Lower leg skin (tissue), 4 donors: ENCODE measurements around the gene LSM5. TPM values are rescaled to one million over a fixed set of nuclear protein-coding genes. Genes with fewer than 3 reads are reported as not detected.
"Not testable (repeated sequence)": the region's sequence is repeated elsewhere in the genome, so short reads cannot be mapped to it uniquely, and the experiment has no call there.

Experiments
- DNase-seq, 2 donors: peaks; one replicate each; pipeline ENCODE4 v3.0.0-alpha.2; 2019; ENCODE audit warnings: low spot score in 2 of 2
- H3K4me3 ChIP-seq: fragments of 200-600 bp; sonication (generic); 2 replicates; pipeline ENCODE4 v1.5.1; 2017; ENCODE audit warnings: mild to moderate bottlenecking, low read depth; ENCODE audit not compliant: poor library complexity, severe bottlenecking
- CTCF ChIP-seq, 3 donors: fragments of 450-650 bp; IDR thresholded peaks; one replicate each; pipeline ENCODE4 v1.5.1; 2016; ENCODE audit warnings: antibody characterized with exemption in 3 of 3, mild to moderate bottlenecking in 3 of 3, moderate library complexity in 2 of 3
- POLR2A ChIP-seq, 2 donors: fragments of 450-650 bp; IDR thresholded peaks; one replicate each; pipeline ENCODE4 v1.6.1; 2016 to 2017; ENCODE audit warnings: antibody characterized with exemption in 2 of 2, mild to moderate bottlenecking in 1 of 2, moderate library complexity in 1 of 2
- WGBS, 2 donors: methylation state at CpG; one replicate each; pipeline ENCODE4 v1.1.5; 2018; 5-methylcytosine and 5-hydroxymethylcytosine counted together
- intact Hi-C: fragments of 100-400 bp; cut with DNase I; formaldehyde crosslinking; loops from one replicate; pipeline ENCODE4 v1.15.0; 2023; ENCODE audit warnings: low total_unique reads
- total RNA-seq, 4 donors: library from RNA; depleted of rRNA; stranded (reverse); fragments of >200 nt; gene quantifications; one replicate each; pipeline ENCODE4 v1.1.0, GENCODE V29; 2016

LSM5 gene
- total RNA-seq, 4 donors from 2014 or later, result 10.7 to 15.0 (median 12.4) TPM

GRCh38 chr7:32472015-32472414 lies 18.2 kb downstream of the LSM5 start:
- WGBS, 2 donors, result 95% methylated on average over 9 of the region's 9 CpGs
- TF ChIP-seq CTCF (IDR thresholded peaks at IDR 0.05) (no peak), POLR2A (IDR thresholded peaks at IDR 0.05) (no peak)
- peak in 1 of 2 donors; percentile 74 for DNase-seq
- intact Hi-C loops, result no loop called here
- no peak overlapping the region for H3K4me3 ChIP-seq

GRCh38 chr7:32470871-32471270 lies 19.3 kb downstream of the LSM5 start:
- TF ChIP-seq CTCF (IDR thresholded peaks at IDR 0.05) (no peak), POLR2A (IDR thresholded peaks at IDR 0.05) (no peak)
- H3K4me3 ChIP-seq, result no peak overlapping the region
- DNase-seq, result peak in 1 of 2 donors; percentile 6
- intact Hi-C loops, result no loop called here
- WGBS, 2 donors, result 56 to 80% methylated on average over 5 of the region's 5 CpGs

GRCh38 chr7:32470004-32470403 lies 20.2 kb downstream of the LSM5 start:
- H3K4me3 ChIP-seq, DNase-seq, intact Hi-C loops: not testable (repeated sequence)
- WGBS, 2 donors, result 88 to 100% methylated on average over 1 of the region's 2 CpGs

GRCh38 chr7:32464641-32465416 lies 25.4 kb downstream of the LSM5 start:
- H3K4me3 ChIP-seq, intact Hi-C loops: not testable (repeated sequence)
- DNase-seq, result peak in 1 of 2 donors; percentile 9
- 69 to 90% methylated on average over 17 to 23 of the region's 30 CpGs for WGBS, 2 donors

GRCh38 chr7:32462977-32463376 lies 27.2 kb downstream of the LSM5 start:
- TF ChIP-seq POLR2A (IDR thresholded peaks at IDR 0.05) (no peak), CTCF (IDR thresholded peaks at IDR 0.05) (no peak)
- intact Hi-C loops, result no loop called here

GRCh38 chr7:32462451-32462850 lies 27.7 kb downstream of the LSM5 start:
- intact Hi-C loops, result no loop called here
- DNase-seq, result peak in 1 of 2 donors; percentile 37
- H3K4me3 ChIP-seq, result no peak overlapping the region
- TF ChIP-seq POLR2A (IDR thresholded peaks at IDR 0.05), result no peak
- TF ChIP-seq CTCF (IDR thresholded peaks at IDR 0.05), result no peak

More at GRCh38 chr7:32462977-32463376, 27.2 kb downstream of the LSM5 start:
- 47 to 48% methylated on average over 1 of the region's 1 CpG for WGBS, 2 donors
- H3K4me3 ChIP-seq, result no peak overlapping the region
- DNase-seq, result no peak

GRCh38 chr7:32461484-32461883 lies 28.7 kb downstream of the LSM5 start:
- no peak overlapping the region for H3K4me3 ChIP-seq
- DNase-seq, result peak in 1 of 2 donors; percentile 5
- 90 to 94% methylated on average over 2 of the region's 2 CpGs for WGBS, 2 donors
- TF ChIP-seq CTCF (IDR thresholded peaks at IDR 0.05) (no peak), POLR2A (IDR thresholded peaks at IDR 0.05) (no peak)
- intact Hi-C loops, result no loop called here
